GM21786 (cell line): ENCODE data around the gene CETN1.

ENCODE experiments used
- ATAC-seq: cut with Tn5 transposase; IDR thresholded peaks from one replicate; pipeline ENCODE4 v1.9.1; 2021; ENCODE audit not compliant: unreplicated experiment

CETN1 gene

DNA sequence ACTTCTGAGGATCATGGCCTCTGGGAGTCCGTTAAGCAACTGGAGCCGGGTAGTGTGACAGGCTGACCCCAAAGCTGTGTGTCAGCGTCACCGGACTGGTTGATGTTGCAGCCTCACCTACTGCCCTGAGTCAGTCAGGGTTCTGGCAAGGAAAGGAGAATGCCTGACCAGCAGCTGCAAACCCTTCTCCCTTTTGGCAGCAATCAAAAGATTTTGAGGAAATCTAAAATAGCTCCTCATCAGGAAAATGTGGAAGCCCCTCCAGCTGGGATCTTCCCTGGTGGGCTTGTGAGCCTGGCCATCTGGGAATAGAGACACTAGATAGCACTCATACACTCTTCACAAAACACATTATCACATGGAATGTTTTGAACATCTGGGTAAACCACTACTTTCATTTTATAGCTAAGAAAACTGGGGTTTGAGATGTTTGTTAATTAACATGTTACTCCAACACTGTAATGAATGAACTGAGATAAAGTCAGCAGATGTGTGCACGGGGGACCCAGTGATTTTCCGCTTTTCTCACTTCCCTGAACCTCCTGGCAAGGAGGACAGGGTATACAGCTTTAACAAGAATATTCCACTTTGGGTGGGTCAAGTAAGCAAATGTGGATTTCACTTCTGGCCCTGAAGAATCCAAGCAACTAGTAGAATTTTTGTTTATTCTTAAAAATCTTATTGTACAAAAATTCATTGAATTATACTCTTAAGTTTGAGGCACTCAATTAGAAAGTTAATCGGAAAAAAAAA, 41.3 kb downstream of the CETN1 start:
- no peak for ATAC-seq

DNA sequence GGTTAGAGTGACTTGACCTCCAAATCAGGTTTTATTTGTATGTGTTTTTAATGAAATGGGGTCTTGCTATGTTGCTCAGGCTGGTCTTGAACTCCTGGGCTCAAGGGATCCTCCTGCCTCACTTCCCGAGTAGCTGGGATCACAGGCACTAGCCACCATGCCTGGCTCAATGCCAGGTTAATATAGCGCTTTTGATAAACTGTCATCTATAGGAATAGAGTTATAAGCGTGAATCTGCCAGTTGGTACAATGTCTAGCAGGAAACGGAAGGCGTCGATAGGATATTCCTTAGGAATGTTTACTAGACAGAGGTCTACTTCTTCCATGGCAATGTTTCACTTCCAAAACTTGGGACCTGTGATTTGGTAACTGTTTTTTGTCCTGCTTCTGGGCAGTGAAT, 42.1 kb downstream of the CETN1 start:
- ATAC-seq: no peak

DNA sequence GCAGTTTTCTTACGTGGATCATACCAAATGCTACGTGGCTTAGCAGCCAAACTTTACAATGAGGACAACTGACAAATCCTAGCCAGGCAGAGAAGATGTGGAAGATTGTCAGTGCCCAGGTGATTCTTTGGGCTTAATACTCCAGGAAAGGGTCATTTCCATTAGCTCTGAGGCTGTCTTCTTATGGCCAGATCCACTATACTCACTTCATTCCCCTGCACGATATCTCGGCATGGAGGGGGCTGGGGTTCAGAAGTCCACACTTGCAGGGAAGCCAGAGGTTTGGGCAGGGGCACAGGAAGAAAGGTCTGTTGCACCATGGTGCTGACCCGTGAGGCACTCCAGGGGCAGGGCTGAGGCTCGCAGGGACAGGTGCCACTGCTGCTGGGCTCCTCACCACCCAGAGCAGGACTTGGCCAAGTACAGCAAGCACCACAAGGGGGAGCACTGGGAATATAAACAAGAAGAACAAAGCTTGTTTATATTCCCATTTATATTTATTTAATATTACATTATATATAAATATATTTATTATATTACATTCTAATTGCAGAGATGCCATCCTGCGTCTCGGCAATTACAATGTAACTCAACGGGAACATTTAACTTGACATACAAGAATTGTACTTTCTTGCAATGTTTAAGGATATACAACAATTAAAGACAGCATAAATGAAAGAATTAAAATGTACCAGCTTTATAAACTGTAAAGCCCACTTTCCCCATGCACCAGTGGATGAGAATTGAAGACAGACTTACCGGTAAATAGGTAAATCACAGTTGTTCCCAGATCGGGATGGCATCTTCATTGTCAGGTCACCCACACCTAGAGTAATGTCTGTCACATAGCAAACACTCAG, 43.8 kb downstream of the CETN1 start:
- ATAC-seq: no peak

DNA sequence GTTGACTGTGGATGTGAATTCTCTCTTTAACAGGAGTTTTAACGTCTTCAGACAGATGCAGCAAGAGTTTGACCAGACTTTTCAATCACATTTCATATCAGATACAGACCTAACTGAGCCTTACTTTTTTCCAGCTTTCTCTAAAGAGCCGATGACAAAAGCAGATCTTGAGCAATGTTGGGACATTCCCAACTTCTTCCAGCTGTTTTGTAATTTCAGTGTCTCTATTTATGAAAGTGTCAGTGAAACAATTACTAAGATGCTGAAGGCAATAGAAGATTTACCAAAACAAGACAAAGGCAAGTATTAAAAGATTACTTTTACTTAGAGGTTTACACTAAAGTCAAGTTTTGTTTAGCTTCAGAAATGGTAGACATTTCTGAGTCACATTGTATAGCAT, 47.1 kb downstream of the CETN1 start:
- no peak for ATAC-seq

DNA sequence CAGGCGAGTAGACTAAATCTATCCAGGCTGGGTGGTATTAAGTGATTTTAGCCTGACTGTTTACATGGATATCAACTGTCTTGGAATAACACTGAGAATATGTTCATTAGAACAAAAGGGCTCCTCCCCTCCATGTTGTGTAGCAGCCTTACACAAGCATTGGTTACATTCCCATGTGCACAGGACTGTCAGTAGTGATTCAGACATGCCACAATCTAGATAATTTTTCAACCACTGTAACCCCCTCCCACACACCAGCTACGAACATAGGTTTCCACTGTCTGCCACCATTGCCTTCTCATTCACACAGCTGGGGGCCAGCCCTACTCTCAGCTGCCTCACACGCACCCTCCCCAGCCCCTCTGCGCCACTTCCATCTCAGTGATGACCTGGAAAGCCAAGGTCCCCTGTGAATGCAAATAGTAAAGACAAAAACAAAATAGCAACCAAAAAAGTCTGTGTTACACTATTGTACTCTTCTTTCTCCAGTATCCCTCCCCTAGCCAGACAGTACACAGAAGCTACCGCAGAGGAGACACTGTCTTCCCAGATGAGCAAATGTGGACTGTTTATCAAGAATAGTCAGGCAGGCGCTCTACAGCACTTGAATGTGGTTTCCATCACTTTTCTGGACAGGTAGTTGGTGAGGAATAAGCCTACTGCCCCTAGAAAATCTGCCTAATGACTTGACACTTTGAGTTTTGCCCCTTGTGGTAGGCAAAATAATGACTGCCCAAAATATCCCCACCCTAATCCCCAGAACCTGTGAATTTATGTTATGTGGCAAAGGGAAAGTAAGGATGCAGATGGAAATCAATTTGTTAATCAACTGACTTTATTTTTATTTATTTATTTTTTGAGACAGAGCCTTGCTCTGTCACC, 49.3 kb downstream of the CETN1 start:
- no peak for ATAC-seq

DNA sequence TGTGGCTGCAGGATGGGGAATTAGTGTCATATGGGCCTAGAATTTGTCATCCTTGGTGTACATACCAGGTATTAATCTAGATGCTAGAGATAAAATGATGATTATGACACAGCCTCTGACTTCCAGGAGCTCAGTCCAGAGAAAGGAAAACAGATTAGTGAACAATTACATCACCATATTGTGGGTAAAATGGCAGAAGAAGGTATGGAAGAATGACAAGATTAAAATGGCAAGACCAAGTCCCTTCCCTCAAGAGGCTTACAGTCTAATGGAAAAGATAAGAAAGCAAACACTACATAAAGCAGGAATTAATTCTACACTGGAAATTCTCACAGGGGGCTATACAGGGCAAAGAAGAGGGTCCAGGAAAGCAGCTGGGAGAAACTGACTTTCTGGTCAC, 51.4 kb downstream of the CETN1 start:
- ATAC-seq: no peak
